WTC11 (cell line): ENCODE results near the gene SP2.

Experiments used
- CTCF ChIP-seq: fragments of 200-600 bp; IDR thresholded peaks from 2 replicates; pipeline ENCODE4 v1.8.0; 2022; ENCODE audit warnings: antibody characterized with exemption
- FOXP1 ChIP-seq: sonication (generic); formaldehyde crosslinking; IDR thresholded peaks from 2 replicates; pipeline ENCODE4 v1.8.0; 2022; ENCODE audit warnings: missing genetic modification reagents, mild to moderate bottlenecking, moderate library complexity, borderline replicate concordance
- HMGA2 ChIP-seq: fragments of 250-450 bp; sonication (Bioruptor Pico); IDR thresholded peaks from 2 replicates; pipeline ENCODE4 v1.4.0; 2021; ENCODE audit warnings: mild to moderate bottlenecking, moderate library complexity
- ZNF121 ChIP-seq: sonication (generic); formaldehyde crosslinking; IDR thresholded peaks from 2 replicates; pipeline ENCODE4 v1.8.0; 2023; ENCODE audit warnings: missing genetic modification reagents
- TF ChIP-seq, protein P1 (sequence below): sonication (generic); formaldehyde crosslinking; IDR thresholded peaks from 2 replicates; pipeline ENCODE4 v1.8.0; 2022; ENCODE audit warnings: mild to moderate bottlenecking, missing genetic modification reagents

DNA sequence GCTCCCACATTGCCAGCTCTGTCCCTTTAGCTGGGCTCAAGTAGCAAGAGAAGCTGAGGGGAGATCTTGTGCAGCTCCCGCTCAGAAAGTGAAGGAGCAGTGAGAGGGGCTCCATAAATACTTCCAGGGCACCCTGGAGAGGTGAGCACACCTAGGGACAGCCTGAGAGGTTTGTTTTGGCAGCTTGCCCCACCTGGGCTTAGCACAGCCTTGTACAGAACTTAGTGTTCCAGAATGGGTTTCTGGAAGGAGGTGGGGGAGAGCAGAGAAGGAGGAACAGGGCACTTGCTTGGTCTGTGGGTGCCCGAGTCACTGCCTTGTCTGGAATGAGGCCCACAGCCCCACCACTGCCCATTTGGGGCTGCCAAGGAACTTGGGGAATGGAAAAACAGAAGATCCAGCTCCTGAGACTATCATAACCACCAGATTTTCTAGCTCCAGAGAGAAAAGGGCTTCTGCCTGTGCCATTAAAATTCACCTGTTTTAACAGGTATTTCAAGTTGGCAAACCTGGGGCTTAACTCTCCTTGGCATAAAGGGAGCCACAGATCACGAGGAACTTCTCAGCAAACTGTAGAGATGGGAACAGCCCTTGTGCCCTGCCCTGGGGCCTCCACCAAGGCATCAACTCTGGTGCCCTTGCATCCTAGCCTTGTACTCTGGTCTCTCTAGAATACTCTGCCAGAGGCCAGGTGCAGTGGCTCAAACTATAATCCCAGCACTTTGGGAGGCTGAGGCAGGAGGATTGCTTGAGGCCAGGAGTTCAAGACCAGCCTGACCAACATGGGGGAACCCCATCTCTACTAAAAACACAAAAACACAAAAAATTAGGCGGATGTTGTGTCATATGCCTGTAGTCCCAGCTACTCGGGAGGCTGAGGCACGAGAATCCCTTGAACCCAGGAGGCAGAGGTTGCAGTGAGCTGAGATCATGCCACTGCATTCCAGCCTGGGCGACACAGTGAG lies 59.7 kb downstream of the SP2 start:
- TF ChIP-seq CTCF = no peak
- TF ChIP-seq, protein P1, sequence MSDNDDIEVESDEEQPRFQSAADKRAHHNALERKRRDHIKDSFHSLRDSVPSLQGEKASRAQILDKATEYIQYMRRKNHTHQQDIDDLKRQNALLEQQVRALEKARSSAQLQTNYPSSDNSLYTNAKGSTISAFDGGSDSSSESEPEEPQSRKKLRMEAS (CRISPR knock-in tag) = no peak
- TF ChIP-seq HMGA2 (CRISPR knock-in tag) = no peak
- TF ChIP-seq ZNF121 (CRISPR knock-in tag) = no peak
- TF ChIP-seq FOXP1 = no peak
